Esophagus squamous epithelium (tissue), 4 donors: ENCODE results near the gene FAM200B.

ENCODE experiments used
- POLR2A ChIP-seq, 4 donors: fragments of 450-650 bp; IDR thresholded peaks; one replicate each; pipeline ENCODE4 v1.6.1; 2017; ENCODE audit warnings: antibody characterized with exemption in 4 of 4, mild to moderate bottlenecking in 4 of 4, moderate library complexity in 3 of 4
- TF ChIP-seq, protein P1 (sequence below), 6 experiments: fragments of 450-650 bp in 4 of 6; fragments of 200-600 bp in 2 of 6; sonication (generic) in 2 of 6; IDR thresholded peaks; one replicate each; pipeline ENCODE4 v1.5.1; 2016 to 2019; ENCODE audit warnings: antibody characterized with exemption in 6 of 6, mild to moderate bottlenecking in 4 of 6, moderate library complexity in 4 of 6

DNA sequence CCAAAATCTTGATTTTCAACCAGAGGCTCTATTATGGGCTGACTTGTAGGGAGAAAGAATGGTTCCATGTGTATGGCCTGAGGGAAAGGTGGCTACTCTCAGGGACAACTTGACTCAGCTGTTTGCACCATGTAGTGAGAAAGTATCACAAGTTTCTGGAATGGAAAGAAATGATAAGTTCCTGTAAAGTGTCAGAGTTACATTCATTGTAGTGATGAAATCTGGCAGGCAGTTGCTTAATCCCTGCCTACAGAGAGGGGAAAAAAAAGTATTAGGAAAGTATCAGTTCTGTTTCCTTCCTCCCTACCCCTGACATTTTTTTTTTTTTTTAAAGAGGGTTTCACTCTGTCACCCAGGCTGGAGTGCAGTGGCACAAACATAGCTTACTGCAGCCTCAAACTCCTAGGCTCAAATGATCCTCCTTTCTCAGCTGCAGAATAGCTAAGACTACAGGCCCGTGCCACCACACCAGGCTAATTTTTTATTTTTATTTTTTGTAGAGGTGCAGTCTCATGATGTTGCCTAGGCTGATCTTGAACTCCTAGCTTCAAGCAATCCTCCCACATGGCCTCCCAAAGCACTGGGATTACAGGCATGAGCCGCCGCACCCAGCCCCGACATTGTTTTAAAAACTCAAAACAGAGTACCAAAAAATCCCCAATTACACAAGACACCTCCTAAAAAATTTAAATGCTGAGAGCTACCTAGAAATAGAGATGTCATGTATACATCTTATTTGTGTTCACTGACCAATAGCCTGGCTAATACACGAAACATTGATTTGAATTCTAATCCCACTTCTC lies 21.7 kb upstream of the FAM200B start:
- TF ChIP-seq POLR2A (IDR thresholded peaks at IDR 0.05), result no peak
- TF ChIP-seq, protein P1, sequence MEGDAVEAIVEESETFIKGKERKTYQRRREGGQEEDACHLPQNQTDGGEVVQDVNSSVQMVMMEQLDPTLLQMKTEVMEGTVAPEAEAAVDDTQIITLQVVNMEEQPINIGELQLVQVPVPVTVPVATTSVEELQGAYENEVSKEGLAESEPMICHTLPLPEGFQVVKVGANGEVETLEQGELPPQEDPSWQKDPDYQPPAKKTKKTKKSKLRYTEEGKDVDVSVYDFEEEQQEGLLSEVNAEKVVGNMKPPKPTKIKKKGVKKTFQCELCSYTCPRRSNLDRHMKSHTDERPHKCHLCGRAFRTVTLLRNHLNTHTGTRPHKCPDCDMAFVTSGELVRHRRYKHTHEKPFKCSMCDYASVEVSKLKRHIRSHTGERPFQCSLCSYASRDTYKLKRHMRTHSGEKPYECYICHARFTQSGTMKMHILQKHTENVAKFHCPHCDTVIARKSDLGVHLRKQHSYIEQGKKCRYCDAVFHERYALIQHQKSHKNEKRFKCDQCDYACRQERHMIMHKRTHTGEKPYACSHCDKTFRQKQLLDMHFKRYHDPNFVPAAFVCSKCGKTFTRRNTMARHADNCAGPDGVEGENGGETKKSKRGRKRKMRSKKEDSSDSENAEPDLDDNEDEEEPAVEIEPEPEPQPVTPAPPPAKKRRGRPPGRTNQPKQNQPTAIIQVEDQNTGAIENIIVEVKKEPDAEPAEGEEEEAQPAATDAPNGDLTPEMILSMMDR (IDR thresholded peaks at IDR 0.05), result no peak
